Measurements from ENCODE around the gene NSFL1C.

DNA sequence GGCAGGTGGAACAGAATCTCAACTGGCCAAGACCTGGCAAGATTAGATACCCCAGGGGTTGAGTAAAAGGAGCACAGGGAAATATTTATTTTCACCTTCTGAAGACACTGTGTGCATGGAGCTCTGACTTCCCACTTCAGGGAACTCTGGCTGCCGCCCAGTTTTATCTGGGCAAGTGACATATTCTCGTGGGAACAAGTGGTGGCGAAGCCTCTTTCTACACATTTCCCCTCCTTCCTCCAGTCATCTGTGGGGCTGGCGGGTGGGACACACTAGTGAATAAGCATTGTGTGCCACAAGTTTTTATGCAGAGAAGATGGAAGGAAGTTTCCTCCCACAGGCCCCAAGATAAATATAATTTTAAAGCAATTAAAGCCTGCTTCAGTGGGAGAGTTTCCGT lies 23.6 kb downstream of the NSFL1C start:
- no peak for TF ChIP-seq POLR2A (IDR thresholded peaks at IDR 0.05; ENCODE audit: low read depth, low read length)
- TF ChIP-seq POLR2AphosphoS5 (IDR thresholded peaks at IDR 0.05; ENCODE audit: low read depth, low read length) = no peak
- no peak for TF ChIP-seq TAF1 (IDR thresholded peaks at IDR 0.05; ENCODE audit: borderline replicate concordance, low read depth, low read length)

Data from GM12892 (cell line).